ENCODE results near the gene RPL34. TPM values are rescaled to one million over a fixed set of nuclear protein-coding genes. Genes with fewer than 3 reads are reported as not detected.

Gene RPL34
- total RNA-seq, 1 donor from 2014 or later, result 726 TPM

- Histone ChIP-seq H3K9me3 (replicated peaks) (no peaks in the 10 kb centered on the region), H3K4me1 (peaks cover 50% of the 10 kb centered on the region), H3K4me3 (no peak overlapping the region), H3K27ac (replicated peaks) (no peak overlapping the region), H3K27me3 (ENCODE audit: low read depth) (no peaks in the 10 kb centered on the region), H3K36me3 (peaks cover 77% of the 10 kb centered on the region)
- DNase-seq, result no peak
- intact Hi-C loops (cut with micrococcal nuclease), result no loop called here
- TF ChIP-seq, protein P1, sequence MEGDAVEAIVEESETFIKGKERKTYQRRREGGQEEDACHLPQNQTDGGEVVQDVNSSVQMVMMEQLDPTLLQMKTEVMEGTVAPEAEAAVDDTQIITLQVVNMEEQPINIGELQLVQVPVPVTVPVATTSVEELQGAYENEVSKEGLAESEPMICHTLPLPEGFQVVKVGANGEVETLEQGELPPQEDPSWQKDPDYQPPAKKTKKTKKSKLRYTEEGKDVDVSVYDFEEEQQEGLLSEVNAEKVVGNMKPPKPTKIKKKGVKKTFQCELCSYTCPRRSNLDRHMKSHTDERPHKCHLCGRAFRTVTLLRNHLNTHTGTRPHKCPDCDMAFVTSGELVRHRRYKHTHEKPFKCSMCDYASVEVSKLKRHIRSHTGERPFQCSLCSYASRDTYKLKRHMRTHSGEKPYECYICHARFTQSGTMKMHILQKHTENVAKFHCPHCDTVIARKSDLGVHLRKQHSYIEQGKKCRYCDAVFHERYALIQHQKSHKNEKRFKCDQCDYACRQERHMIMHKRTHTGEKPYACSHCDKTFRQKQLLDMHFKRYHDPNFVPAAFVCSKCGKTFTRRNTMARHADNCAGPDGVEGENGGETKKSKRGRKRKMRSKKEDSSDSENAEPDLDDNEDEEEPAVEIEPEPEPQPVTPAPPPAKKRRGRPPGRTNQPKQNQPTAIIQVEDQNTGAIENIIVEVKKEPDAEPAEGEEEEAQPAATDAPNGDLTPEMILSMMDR (IDR thresholded peaks at IDR 0.05; ENCODE audit: borderline replicate concordance), result no peak
Observed at GRCh38 chr4:108624263-108625056, 4.1 kb downstream of the RPL34 start.

GRCh38 chr4:108626056-108626455 lies 5.7 kb downstream of the RPL34 start:
- peaks cover 92% of the 10 kb centered on the region for H3K36me3 ChIP-seq
- H3K9me3 ChIP-seq (replicated peaks), result no peaks in the 10 kb centered on the region
- H3K4me3 ChIP-seq, result no peak overlapping the region
- peaks cover 37% of the 10 kb centered on the region for H3K4me1 ChIP-seq
- no peaks in the 10 kb centered on the region for H3K27me3 ChIP-seq (ENCODE audit: low read depth)
- H3K27ac ChIP-seq (replicated peaks), result no peak overlapping the region
- DNase-seq, result no peak
- intact Hi-C loops (cut with micrococcal nuclease), result no loop called here
- TF ChIP-seq, protein P1 (IDR thresholded peaks at IDR 0.05; ENCODE audit: borderline replicate concordance), result no peak

DNA sequence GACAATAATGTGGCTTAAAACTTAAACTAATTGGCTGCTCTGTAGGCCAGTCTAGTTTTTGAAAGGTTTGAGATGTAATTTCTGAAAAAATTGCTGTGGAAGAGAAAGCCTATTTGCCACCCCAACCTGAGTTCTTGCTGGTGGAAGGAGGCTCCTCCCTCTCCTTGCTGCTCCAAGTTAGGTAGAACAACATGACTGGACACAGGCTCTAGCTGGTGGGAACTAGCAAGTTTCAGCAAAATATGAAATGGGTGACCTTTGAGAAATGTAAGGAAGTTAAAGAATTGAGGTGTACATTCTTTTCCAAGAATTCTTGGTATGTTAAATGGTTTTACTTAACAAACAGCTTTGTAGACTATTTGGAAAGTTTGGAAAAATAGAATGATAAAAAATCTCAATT lies 8.0 kb downstream of the RPL34 start:
- Histone ChIP-seq H3K4me1 (peaks cover 13% of the 10 kb centered on the region), H3K27me3 (ENCODE audit: low read depth) (no peaks in the 10 kb centered on the region), H3K9me3 (replicated peaks) (no peaks in the 10 kb centered on the region), H3K36me3 (peaks cover 98% of the 10 kb centered on the region), H3K4me3 (no peak overlapping the region), H3K27ac (replicated peaks) (no peak overlapping the region)
- TF ChIP-seq, protein P1 (IDR thresholded peaks at IDR 0.05; ENCODE audit: borderline replicate concordance), result no peak
- DNase-seq, result no peak
- intact Hi-C loops (cut with micrococcal nuclease), result no loop called here

DNA sequence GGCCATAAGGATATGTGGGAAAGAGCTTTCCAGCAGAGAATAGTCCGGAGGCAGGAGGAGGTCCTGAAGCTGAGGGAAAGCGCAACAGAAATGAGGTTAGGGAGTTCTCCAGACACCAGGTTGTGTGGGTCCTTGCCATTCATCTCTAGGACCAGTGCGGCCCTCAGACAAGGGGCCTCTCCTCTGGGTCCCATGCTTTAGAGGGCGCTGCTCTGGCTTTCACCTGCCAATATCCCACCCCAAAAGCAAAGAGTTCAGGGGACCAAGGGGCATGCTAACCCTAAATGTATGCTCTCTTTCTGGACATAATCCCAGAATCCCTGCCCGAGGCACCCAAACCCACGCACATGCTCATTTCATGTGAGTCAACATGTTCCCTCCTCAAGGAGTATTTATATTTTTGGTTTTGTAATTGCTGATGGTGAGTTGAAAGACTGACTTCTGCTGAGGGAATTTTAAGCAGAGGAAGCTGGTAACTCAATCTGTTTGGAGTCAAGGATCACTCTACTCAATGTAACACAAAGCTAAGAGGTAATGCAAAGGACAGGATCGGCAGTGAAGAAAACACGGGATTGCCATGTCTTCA lies 14.8 kb downstream of the RPL34 start:
- no peak overlapping the region for H3K4me3 ChIP-seq
- peaks cover 55% of the 10 kb centered on the region for H3K36me3 ChIP-seq
- no peaks in the 10 kb centered on the region for H3K4me1 ChIP-seq
- intact Hi-C loops (cut with micrococcal nuclease), result no loop called here
- H3K27me3 ChIP-seq (ENCODE audit: low read depth), result no peaks in the 10 kb centered on the region
- H3K9me3 ChIP-seq (replicated peaks), result no peaks in the 10 kb centered on the region
- no peak for DNase-seq
- TF ChIP-seq, protein P1 (IDR thresholded peaks at IDR 0.05; ENCODE audit: borderline replicate concordance), result no peak
- no peak overlapping the region for H3K27ac ChIP-seq (replicated peaks)

- intact Hi-C loops (cut with micrococcal nuclease), result no loop called here
- TF ChIP-seq, protein P1 (IDR thresholded peaks at IDR 0.05; ENCODE audit: borderline replicate concordance), result no peak
- Histone ChIP-seq H3K9me3 (replicated peaks) (no peaks in the 10 kb centered on the region), H3K4me3 (no peak overlapping the region), H3K36me3 (peaks cover 44% of the 10 kb centered on the region), H3K27me3 (ENCODE audit: low read depth) (no peaks in the 10 kb centered on the region), H3K27ac (replicated peaks) (no peak overlapping the region), H3K4me1 (no peaks in the 10 kb centered on the region)
- DNase-seq, result no peak
Observed at GRCh38 chr4:108636246-108636645, 15.9 kb downstream of the RPL34 start.
